HEK293 (cell line): Measurements from ENCODE around the gene LCOR.

ENCODE experiments used
- CTCF ChIA-PET: fragments of 350-600 bp; formaldehyde crosslinking; extraction: SDS; loops from one replicate; lab custom pipeline; 2021; ENCODE audit warnings: antibody characterized with exemption; lab: Yijun Ruan, JAX
- POLR2A ChIA-PET: fragments of 300-600 bp; formaldehyde crosslinking; extraction: SDS; loops from one replicate; lab custom pipeline; 2020; ENCODE audit warnings: antibody characterized with exemption, inconsistent platforms; lab: Yijun Ruan, JAX
- H3K27ac ChIP-seq: fragments of 200-500 bp; sonication (Bioruptor generic); 2 replicates; pipeline ENCODE4 v1.5.1; 2014; ENCODE audit warnings: low read depth, low read length, control low read depth, inconsistent platforms; ENCODE audit errors: extremely low read depth
- H3K36me3 ChIP-seq, 2 experiments: fragments of 200-500 bp in 1 of 2; sonication (Bioruptor generic) in 1 of 2; 1 replicate in 1 of 2; 2 replicates in 1 of 2; pipeline ENCODE4 v1.5.1; 2014 to 2017; ENCODE audit warnings: inconsistent platforms in 2 of 2, low read length in 2 of 2; ENCODE audit not compliant: control insufficient read depth in 2 of 2, insufficient read depth in 1 of 2
- H3K4me1 ChIP-seq: fragments of 200-500 bp; sonication (Bioruptor generic); 2 replicates; pipeline ENCODE4 v1.5.1; 2014; ENCODE audit warnings: mild to moderate bottlenecking, low read length, inconsistent platforms; ENCODE audit not compliant: control insufficient read depth, insufficient read depth
- H3K4me3 ChIP-seq: 2 replicates; pipeline ENCODE4 v1.5.1; 2011; ENCODE audit warnings: low read depth, mild to moderate bottlenecking, control low read depth, low read length, moderate library complexity
- H3K9me3 ChIP-seq: fragments of 200-500 bp; sonication (Bioruptor generic); 2 replicates; pipeline ENCODE4 v1.5.1; 2014; ENCODE audit warnings: low read depth, low read length, inconsistent platforms; ENCODE audit not compliant: control insufficient read depth, insufficient read depth
- AEBP2 ChIP-seq: fragments of 450-650 bp; formaldehyde crosslinking; IDR thresholded peaks from 2 replicates; pipeline ENCODE4 v1.5.1; 2016; ENCODE audit warnings: missing biosample characterization, missing genetic modification characterization, borderline replicate concordance
- ELK4 ChIP-seq: IDR thresholded peaks from 2 replicates; pipeline ENCODE4 v1.6.1; 2011; ENCODE audit warnings: mild to moderate bottlenecking, low read depth, low read length, borderline replicate concordance
- GLI2 ChIP-seq: fragments of 450-650 bp; formaldehyde crosslinking; IDR thresholded peaks from 2 replicates; pipeline ENCODE4; 2017; ENCODE audit warnings: missing biosample characterization, missing genetic modification characterization, low read depth, borderline replicate concordance
- IKZF3 ChIP-seq: fragments of 450-650 bp; IDR thresholded peaks from 2 replicates; pipeline ENCODE4 v1.5.0; 2018; ENCODE audit warnings: missing biosample characterization, mild to moderate bottlenecking, missing genetic modification characterization, moderate library complexity
- KLF1 ChIP-seq: fragments of 450-650 bp; formaldehyde crosslinking; IDR thresholded peaks from 2 replicates; pipeline ENCODE4 v1.5.1; 2016; ENCODE audit warnings: missing biosample characterization, missing genetic modification characterization
- KLF16 ChIP-seq: fragments of 450-650 bp; formaldehyde crosslinking; IDR thresholded peaks from 2 replicates; pipeline ENCODE4 v1.5.1; 2017; ENCODE audit warnings: missing biosample characterization, missing genetic modification characterization
- KLF8 ChIP-seq: fragments of 450-650 bp; formaldehyde crosslinking; IDR thresholded peaks from 2 replicates; pipeline ENCODE4 v1.5.1; 2016; ENCODE audit warnings: missing biosample characterization, missing genetic modification characterization
- OSR2 ChIP-seq: fragments of 450-650 bp; formaldehyde crosslinking; IDR thresholded peaks from 2 replicates; pipeline ENCODE4 v1.5.1; 2016; ENCODE audit warnings: missing biosample characterization, missing genetic modification characterization
- OVOL3 ChIP-seq: fragments of 450-650 bp; formaldehyde crosslinking; IDR thresholded peaks from 2 replicates; pipeline ENCODE4 v1.5.1; 2016; ENCODE audit warnings: missing biosample characterization, missing genetic modification characterization
- PATZ1 ChIP-seq: fragments of 450-650 bp; formaldehyde crosslinking; IDR thresholded peaks from 2 replicates; pipeline ENCODE4 v1.5.1; 2016; ENCODE audit warnings: missing biosample characterization, missing genetic modification characterization
- ZBTB26 ChIP-seq: fragments of 450-650 bp; formaldehyde crosslinking; optimal IDR thresholded peaks from 2 replicates; pipeline ENCODE3; 2016; ENCODE audit warnings: missing biosample characterization, mild to moderate bottlenecking, missing genetic modification characterization
- ZFP37 ChIP-seq: fragments of 450-650 bp; formaldehyde crosslinking; IDR thresholded peaks from 2 replicates; pipeline ENCODE4 v1.5.1; 2016; ENCODE audit warnings: missing biosample characterization, missing genetic modification characterization
- ZFP41 ChIP-seq: fragments of 450-650 bp; formaldehyde crosslinking; IDR thresholded peaks from 2 replicates; pipeline ENCODE4 v1.5.1; 2016; ENCODE audit warnings: missing biosample characterization, missing genetic modification characterization, borderline replicate concordance
- ZNF132 ChIP-seq: fragments of 450-650 bp; formaldehyde crosslinking; IDR thresholded peaks from 2 replicates; pipeline ENCODE4 v1.5.1; 2017; ENCODE audit warnings: missing biosample characterization, missing genetic modification characterization, borderline replicate concordance
- ZNF146 ChIP-seq: fragments of 450-650 bp; formaldehyde crosslinking; IDR thresholded peaks from 2 replicates; pipeline ENCODE4 v1.5.1; 2016; ENCODE audit warnings: missing biosample characterization, missing genetic modification characterization
- ZNF221 ChIP-seq: fragments of 450-650 bp; formaldehyde crosslinking; IDR thresholded peaks from 2 replicates; pipeline ENCODE4 v1.5.1; 2017; ENCODE audit warnings: missing biosample characterization, missing genetic modification characterization, borderline replicate concordance
- ZNF239 ChIP-seq: fragments of 450-650 bp; formaldehyde crosslinking; IDR thresholded peaks from 2 replicates; pipeline ENCODE4 v1.5.1; 2016; ENCODE audit warnings: missing biosample characterization, missing genetic modification characterization
- ZNF266 ChIP-seq: fragments of 450-650 bp; formaldehyde crosslinking; IDR thresholded peaks from 2 replicates; pipeline ENCODE4 v1.5.1; 2016; ENCODE audit warnings: missing biosample characterization, missing genetic modification characterization, low read depth
- ZNF274 ChIP-seq, 2 experiments: fragments of 200-500 bp in 1 of 2; fragments of 450-650 bp in 1 of 2; sonication (Bioruptor generic) in 1 of 2; formaldehyde crosslinking in 1 of 2; IDR thresholded peaks; 2 replicates each; pipeline versions ENCODE4 v1.5.1 to v1.6.1; 2014 to 2016; ENCODE audit warnings: borderline replicate concordance in 1 of 2, inconsistent platforms in 1 of 2, low read length in 1 of 2, missing biosample characterization in 1 of 2, missing genetic modification characterization in 1 of 2
- ZNF362 ChIP-seq: fragments of 450-650 bp; formaldehyde crosslinking; IDR thresholded peaks from 2 replicates; pipeline ENCODE4 v1.5.1; 2016; ENCODE audit warnings: missing biosample characterization, missing genetic modification characterization
- ZNF394 ChIP-seq: fragments of 450-650 bp; formaldehyde crosslinking; IDR thresholded peaks from 2 replicates; pipeline ENCODE4 v1.5.1; 2016; ENCODE audit warnings: missing biosample characterization, missing genetic modification characterization, mild to moderate bottlenecking, moderate library complexity, borderline replicate concordance
- ZNF529 ChIP-seq: fragments of 450-650 bp; formaldehyde crosslinking; IDR thresholded peaks from 2 replicates; pipeline ENCODE4 v1.5.1; 2017; ENCODE audit warnings: missing genetic modification characterization, missing biosample characterization; ENCODE audit not compliant: insufficient replicate concordance
- ZNF530 ChIP-seq: fragments of 450-650 bp; formaldehyde crosslinking; IDR thresholded peaks from 2 replicates; pipeline ENCODE4 v1.5.1; 2016; ENCODE audit warnings: low read depth, missing biosample characterization, missing genetic modification characterization
- ZNF610 ChIP-seq: fragments of 450-650 bp; formaldehyde crosslinking; IDR thresholded peaks from 2 replicates; pipeline ENCODE4 v1.5.1; 2016; ENCODE audit warnings: missing biosample characterization, missing genetic modification characterization, borderline replicate concordance
- ZNF654 ChIP-seq: fragments of 450-650 bp; formaldehyde crosslinking; IDR thresholded peaks from 2 replicates; pipeline ENCODE4 v1.5.1; 2016; ENCODE audit warnings: low read depth, missing biosample characterization, missing genetic modification characterization
- ZNF664 ChIP-seq: fragments of 450-650 bp; formaldehyde crosslinking; IDR thresholded peaks from 2 replicates; pipeline ENCODE4 v1.5.1; 2016; ENCODE audit warnings: missing biosample characterization, missing genetic modification characterization
- ZSCAN5A ChIP-seq: fragments of 450-650 bp; formaldehyde crosslinking; IDR thresholded peaks from 2 replicates; pipeline ENCODE4 v1.5.1; 2016; ENCODE audit warnings: missing biosample characterization, missing genetic modification characterization
- ZXDB ChIP-seq: fragments of 450-650 bp; formaldehyde crosslinking; IDR thresholded peaks from 2 replicates; pipeline ENCODE4 v1.5.1; 2016; ENCODE audit warnings: missing biosample characterization, missing genetic modification characterization

The LCOR gene

GRCh38 chr10:97015240-97015639 is 183.1 kb downstream of the LCOR start (continued):
- TF ChIP-seq ZFP41 (tag by site-specific recombination), result no peak
- TF ChIP-seq ZNF221 (tag by site-specific recombination), result no peak
- TF ChIP-seq ZFP37 (tag by site-specific recombination), result no peak
- TF ChIP-seq ZNF146 (tag by site-specific recombination), result no peak
- no peak for TF ChIP-seq GLI2
- TF ChIP-seq OSR2 (tag by site-specific recombination), result no peak; the same call in 1 of the 2 replicates
- no peak for TF ChIP-seq ZNF664
- no peak for TF ChIP-seq ZNF610 (tag by site-specific recombination)
- no peak for TF ChIP-seq ZNF530 (tag by site-specific recombination)

- H3K36me3 ChIP-seq, result no peaks in the 10 kb centered on the region
- no peaks in the 10 kb centered on the region; the same call in 1 of the 2 replicates for H3K4me1 ChIP-seq
- H3K4me3 ChIP-seq, result no peak overlapping the region
- ChIA-PET POLR2A (interaction anchor here (0.7 kb wide), 1 partner anchor 175 kb away, joined by 4 read pairs; no protein-coding TSS in a partner anchor), CTCF (interaction anchor here (0.5 to 1.2 kb wide), 3 partner anchors 8 to 90 kb away, joined by 3 to 5 read pairs (median 3); no protein-coding TSS in a partner anchor)
- H3K27ac ChIP-seq, result no peak overlapping the region
- H3K9me3 ChIP-seq, result no peaks in the 10 kb centered on the region
- TF ChIP-seq IKZF3 (tag by site-specific recombination) (no peak), ELK4 (no peak), ZNF132 (tag by site-specific recombination) (no peak), ZNF266 (tag by site-specific recombination) (no peak), AEBP2 (no peak), ZNF274 (IDR thresholded peaks at IDR 0.05; ENCODE audit: low read length) (no peak), ZNF274 (tag by site-specific recombination; IDR thresholded peaks at IDR 0.05; ENCODE audit: borderline replicate concordance) (no peak), ZXDB (no peak), ZNF529 (tag by site-specific recombination) (no peak), ZNF239 (no peak), ZSCAN5A (no peak), KLF8 (tag by site-specific recombination) (no peak), ZBTB26 (tag by site-specific recombination) (no peak), ZNF362 (tag by site-specific recombination) (no peak), OVOL3 (tag by site-specific recombination) (no peak), ZNF394 (tag by site-specific recombination) (no peak), KLF16 (tag by site-specific recombination) (no peak), PATZ1 (tag by site-specific recombination) (no peak), ZNF654 (tag by site-specific recombination) (no peak), KLF1 (no peak)
These were observed 184.8 kb downstream of the LCOR start for GRCh38 chr10:97016728-97017473.
